ENCODE results near the gene TBL1XR1.

Gene TBL1XR1

DNA sequence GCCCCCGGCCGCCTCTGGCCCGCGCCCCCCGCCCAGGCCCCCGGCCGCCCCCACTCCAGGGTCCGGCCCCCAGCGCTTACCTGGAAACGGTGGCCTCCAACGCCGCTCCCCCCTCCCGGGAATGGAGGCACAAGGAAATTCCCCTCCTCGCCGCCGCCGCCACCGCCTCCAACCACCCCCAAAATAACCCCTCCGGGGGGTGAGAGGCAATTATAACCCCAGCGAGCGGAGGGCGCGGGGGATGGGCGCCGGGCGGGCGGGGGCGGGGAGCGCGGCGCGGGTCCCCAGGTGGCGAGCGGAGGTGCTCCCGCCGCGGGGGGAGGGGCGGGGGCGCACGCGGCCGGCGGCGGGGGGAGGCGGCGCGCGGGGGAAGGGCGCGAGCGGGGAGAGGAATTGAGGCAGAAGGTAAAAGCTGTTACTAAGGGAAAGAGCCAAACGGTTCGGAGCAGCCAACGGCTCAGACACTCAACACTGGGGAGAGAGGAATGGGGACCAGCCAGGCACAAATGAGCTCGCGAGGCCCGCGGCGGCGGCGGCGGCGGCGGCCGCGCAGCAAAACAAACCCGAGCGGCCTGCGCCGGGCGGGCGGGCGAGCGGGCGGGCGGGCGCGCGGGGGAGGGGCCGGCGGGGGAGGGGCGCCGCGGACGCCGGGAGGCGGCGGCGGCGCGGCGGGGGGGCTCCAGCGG lies at the start of gene TBL1XR1:
Gene TBL1XR1 (minus strand): TSS at position 442 of the 686 bp plus-strand sequence. CDS start 132,505 bp downstream, outside the sequence.
- peak; percentile 92 for DNase-seq (ENCODE audit: low spot score)

GRCh38 chr3:177245250-177245649 lies 48.0 kb upstream of the TBL1XR1 start:
- no peak for DNase-seq (ENCODE audit: low spot score)

DNA sequence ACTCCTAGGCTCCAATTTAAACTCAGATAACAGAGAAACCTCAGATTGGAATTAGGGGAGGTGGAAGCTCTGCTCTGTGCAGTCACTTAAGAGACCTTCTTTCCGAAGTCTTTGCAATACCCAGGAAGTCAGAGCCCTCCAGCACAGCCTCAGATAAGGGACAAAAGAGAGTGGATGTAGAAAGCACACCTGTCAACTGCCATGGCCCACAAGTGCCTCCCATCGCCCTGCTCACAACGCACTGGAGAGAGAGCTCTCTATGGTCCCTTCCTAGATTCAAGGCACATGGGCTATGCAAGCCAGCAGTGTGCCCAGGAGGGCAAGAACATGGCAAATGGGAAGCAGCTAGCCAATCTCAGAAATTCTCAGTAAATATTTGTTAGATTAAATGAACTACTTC lies 47.3 kb upstream of the TBL1XR1 start:
- no peak for DNase-seq (ENCODE audit: low spot score)

GRCh38 chr3:177238686-177239216 lies 41.5 kb upstream of the TBL1XR1 start:
- DNase-seq (ENCODE audit: low spot score) = no peak

DNA sequence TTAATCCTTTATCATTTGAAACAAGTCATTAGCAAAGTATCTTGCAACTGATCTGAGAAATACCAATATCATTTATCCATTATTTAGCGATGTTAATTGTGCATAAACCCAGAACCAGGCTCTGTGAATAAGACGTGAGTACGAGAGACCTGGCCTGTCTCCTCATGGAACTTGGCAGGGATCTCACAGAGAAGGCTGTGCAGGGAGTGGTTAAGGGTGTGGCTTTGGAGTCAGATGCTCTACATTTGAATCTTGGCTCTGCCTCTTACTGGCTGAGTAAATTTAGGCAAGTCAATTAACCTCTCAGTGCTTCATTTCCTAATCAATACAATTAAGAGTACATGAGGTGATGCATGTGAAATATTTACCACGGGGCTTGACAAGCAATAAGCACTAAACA lies 39.9 kb upstream of the TBL1XR1 start:
- DNase-seq (ENCODE audit: low spot score) = no peak

- no peak for DNase-seq (ENCODE audit: low spot score)
Measured at GRCh38 chr3:177236704-177237103, 39.4 kb upstream of the TBL1XR1 start.

GRCh38 chr3:177234121-177234520 lies 36.8 kb upstream of the TBL1XR1 start:
- DNase-seq (ENCODE audit: low spot score) = no peak

GRCh38 chr3:177231242-177231641 lies 34.0 kb upstream of the TBL1XR1 start:
- DNase-seq (ENCODE audit: low spot score) = no peak

DNA sequence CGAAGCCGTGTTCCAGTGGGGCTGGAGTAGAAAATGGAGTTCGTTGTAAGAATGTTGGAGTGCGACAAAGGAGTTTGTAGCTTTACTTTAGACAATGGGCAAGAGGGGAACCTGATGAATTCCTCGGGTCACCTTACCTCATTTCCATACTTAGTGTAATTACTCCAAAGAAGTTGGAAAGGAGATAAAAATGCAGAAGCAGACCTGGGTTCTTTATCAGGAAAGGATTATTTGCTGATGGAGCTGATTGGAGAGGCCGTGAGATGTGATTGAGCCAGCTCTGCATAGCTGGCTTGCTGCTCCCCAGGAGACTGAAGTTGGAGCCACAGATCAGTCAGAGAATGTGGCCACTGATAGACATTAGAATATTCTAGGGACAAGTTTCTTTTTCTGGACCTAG lies 33.4 kb upstream of the TBL1XR1 start:
- no peak for DNase-seq (ENCODE audit: low spot score)

- no peak for DNase-seq (ENCODE audit: low spot score)
Measured at GRCh38 chr3:177229791-177230190, 32.5 kb upstream of the TBL1XR1 start.

DNA sequence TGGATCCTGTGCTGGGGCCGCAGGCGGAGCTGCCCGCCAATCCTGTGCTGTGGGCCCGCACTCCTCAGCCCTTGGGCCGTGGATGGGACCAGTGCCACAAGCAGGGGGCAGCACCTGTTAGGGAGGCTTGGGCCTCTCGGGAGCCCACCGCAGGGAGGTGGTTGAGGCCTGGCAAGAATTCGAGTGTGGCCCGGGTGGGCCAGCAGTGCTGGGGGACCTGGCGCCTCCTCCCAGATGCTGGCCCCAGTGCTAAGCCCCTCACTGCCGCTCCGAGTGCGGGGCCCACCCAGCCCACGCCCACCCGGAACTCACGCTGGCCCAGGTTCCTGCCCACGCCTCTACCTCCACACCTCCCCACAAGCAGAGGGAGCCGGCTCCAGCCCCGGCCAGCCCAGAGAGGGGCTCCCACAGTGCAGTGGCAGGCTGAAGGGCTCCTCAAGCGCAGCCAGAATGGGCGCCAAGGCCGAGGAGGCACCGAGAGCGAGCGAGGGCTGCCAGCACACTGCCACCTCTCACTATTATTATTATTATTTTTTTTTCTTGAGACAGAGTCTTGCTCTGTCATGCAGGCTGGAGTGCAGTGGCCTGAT lies 31.4 kb upstream of the TBL1XR1 start:
- DNase-seq (ENCODE audit: low spot score) = no peak

GRCh38 chr3:177224414-177224813 lies 27.1 kb upstream of the TBL1XR1 start:
- DNase-seq (ENCODE audit: low spot score) = no peak

DNA sequence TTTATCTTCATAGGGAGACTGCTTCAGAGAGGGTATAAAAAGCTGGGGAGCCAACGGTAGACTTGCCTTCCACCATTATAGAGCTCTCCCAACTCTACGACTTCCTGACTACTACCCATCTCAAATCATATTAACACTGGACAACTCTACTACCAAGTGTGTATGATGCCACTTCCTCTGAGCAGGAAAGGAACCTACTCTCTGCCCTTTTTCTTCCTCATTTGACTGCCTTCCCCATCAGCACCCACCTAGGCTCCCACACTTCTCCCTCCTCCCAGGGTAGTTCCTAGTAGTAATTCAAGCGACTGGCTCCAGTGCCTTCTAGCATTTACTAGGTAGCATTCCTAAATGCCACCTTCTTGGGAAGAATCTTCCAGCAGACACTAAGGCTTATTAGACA lies 24.5 kb upstream of the TBL1XR1 start:
- no peak for DNase-seq (ENCODE audit: low spot score)

DNA sequence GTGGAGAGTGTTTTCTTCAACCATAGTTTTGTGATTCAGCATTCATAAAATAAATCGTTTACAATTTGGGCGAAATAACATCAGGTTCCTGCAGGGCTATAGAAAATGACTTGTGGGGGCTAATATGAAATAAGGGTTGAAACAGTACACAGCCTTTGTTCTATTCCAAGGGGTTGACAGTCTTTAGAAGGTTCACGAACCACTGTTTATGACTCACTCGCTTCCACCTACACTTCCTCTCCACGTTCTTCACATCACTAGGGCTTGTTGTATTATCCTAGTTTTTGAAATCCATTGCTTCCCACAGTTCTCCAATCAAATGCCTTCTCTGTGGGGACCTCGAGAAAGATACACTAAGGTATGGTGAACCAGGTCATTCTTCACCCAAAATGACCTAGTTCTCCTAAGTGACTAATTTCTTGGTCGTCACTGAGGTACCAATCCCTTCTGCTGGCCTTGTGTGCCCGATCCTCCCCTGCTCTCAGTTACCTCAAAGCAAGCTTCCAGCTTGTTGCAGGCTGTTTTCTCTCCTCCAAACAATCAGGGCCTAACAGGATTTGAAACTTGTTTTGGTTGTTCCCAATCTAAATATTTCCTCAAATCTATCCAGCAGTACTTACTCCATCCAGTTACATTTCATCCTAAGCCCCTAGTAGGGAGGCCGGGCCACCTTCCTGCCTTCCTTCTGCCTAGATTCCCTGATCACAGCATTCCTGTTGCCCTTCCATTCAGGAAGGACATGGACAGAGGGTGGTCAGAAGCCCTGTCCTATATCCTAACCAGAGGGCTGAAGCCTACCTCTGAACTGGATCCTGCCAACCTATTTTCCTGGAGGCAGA lies 23.1 kb upstream of the TBL1XR1 start:
- no peak for DNase-seq (ENCODE audit: low spot score)

- DNase-seq (ENCODE audit: low spot score) = no peak
Measured at GRCh38 chr3:177213801-177214535, 16.7 kb upstream of the TBL1XR1 start.

DNA sequence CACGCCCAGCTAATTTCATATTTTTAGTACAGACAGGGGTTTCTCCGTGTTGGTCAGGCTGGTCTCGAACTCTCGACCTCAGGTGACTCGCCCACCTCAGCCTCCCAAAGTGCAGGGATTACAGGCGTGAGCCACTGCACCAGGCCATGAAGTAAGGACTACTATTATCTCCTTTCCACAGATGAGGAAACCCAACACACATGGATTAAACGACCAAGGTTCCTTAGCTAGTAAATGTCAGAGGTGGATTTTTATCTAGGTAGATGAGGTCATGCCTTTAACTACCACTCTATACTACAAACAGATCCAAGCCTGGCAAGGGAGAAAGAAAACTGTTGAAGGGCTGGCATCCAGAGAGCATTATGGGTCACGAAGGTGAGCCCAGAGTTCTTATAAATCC lies 15.5 kb upstream of the TBL1XR1 start:
- DNase-seq (ENCODE audit: low spot score) = no peak

DNA sequence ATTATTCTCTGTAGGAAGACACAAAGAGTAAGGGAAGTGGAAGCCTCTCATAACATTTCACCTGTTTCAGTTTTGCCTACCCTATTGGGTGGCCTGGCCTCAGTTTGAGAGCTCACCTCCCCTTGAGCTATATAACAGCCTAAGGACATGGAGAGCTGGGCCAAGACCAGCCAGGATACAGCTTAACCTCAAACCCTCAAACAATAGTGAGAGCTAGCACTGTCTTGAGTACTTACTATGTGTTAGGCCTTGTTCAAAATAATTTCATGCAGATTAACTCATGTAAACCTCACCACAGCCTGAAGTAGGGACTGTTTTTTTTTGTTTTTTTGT lies 15.0 kb upstream of the TBL1XR1 start:
- no peak for DNase-seq (ENCODE audit: low spot score)

GRCh38 chr3:177211503-177212277 lies 14.4 kb upstream of the TBL1XR1 start:
- no peak for DNase-seq (ENCODE audit: low spot score)

GRCh38 chr3:177210744-177211502 lies 13.6 kb upstream of the TBL1XR1 start:
- no peak for DNase-seq (ENCODE audit: low spot score)

GRCh38 chr3:177209509-177209908 lies 12.2 kb upstream of the TBL1XR1 start:
- DNase-seq (ENCODE audit: low spot score) = no peak

DNA sequence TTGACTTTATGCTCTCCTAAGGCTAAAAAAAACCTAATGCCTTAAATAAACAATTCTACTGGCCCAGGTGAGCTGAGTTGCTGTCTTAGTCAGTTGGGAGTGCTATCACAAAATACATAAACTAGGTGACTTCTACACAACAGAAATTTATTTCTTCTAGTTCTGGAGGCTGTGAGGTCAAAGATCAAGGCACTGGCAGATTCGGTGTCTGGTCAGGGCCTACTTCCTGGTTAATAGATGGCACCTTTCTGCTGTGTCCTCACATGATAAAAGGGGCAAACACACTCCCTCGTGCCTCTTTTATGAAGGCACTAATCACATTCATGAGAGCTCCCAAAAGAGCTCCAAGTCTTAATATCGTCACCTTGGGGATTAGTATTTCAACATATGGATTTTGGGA lies 11.5 kb upstream of the TBL1XR1 start:
- DNase-seq (ENCODE audit: low spot score) = no peak

Measured in iPS-NIHi11 (cell line).